Measurements from ENCODE around the gene JPH3. TPM values are rescaled to one million over a fixed set of nuclear protein-coding genes. Genes with fewer than 3 reads are reported as not detected.

JPH3 gene
- total and polyA plus RNA-seq, 7 donors: under 0.01 to 1.4 (median 0.73) TPM; not detected in 1

- Histone ChIP-seq H3K36me3 (no peaks in the 10 kb centered on the region), H3K27me3 (peaks cover 0 to 28% (median 5%) of the 10 kb centered on the region in 3 donors), H3K27ac (peak overlapping the region in 2 of 4 donors; percentile 86 to 89), H3K9me3 (no peaks in the 10 kb centered on the region), H3K4me3 (no peak overlapping the region), H3K4me1 (peaks cover 0 to 31% (median 24%) of the 10 kb centered on the region in 4 donors)
- TF ChIP-seq POLR2AphosphoS5 (IDR thresholded peaks at IDR 0.05): no peak
- no peak for TF ChIP-seq EP300 (IDR thresholded peaks at IDR 0.05)
- no peak for TF ChIP-seq POLR2A (IDR thresholded peaks at IDR 0.05)
- TF ChIP-seq CTCF (IDR thresholded peaks at IDR 0.05): no peak
- WGBS, 2 donors: 64 to 68% methylated on average over 23 of the region's 23 CpGs
- intact Hi-C loops (cut with DNase I): loop anchor here (10.0 kb wide), 1 partner anchor 291 kb away; no protein-coding TSS in a partner anchor
- DNase-seq: no peak
Observed at GRCh38 chr16:87583453-87584131, 18.7 kb upstream of the JPH3 start.

- Histone ChIP-seq H3K9me3 (no peaks in the 10 kb centered on the region), H3K27me3 (peaks cover 0 to 31% (median 5%) of the 10 kb centered on the region in 3 donors), H3K4me1 (peaks cover 0 to 37% (median 26%) of the 10 kb centered on the region in 4 donors), H3K4me3 (no peak overlapping the region), H3K36me3 (no peaks in the 10 kb centered on the region), H3K27ac (no peak overlapping the region)
- WGBS, 2 donors: 64 to 84% methylated on average over 7 of the region's 7 CpGs
- intact Hi-C loops (cut with DNase I): loop anchor here (10.0 kb wide), 1 partner anchor 291 kb away; no protein-coding TSS in a partner anchor
- TF ChIP-seq CTCF (IDR thresholded peaks at IDR 0.05) (no peak), EP300 (IDR thresholded peaks at IDR 0.05) (no peak), POLR2AphosphoS5 (IDR thresholded peaks at IDR 0.05) (no peak), POLR2A (IDR thresholded peaks at IDR 0.05) (no peak)
- no peak for DNase-seq
Observed at GRCh38 chr16:87584271-87584670, 18.0 kb upstream of the JPH3 start.

- TF ChIP-seq EP300 (IDR thresholded peaks at IDR 0.05) (no peak), POLR2AphosphoS5 (IDR thresholded peaks at IDR 0.05) (no peak), CTCF (IDR thresholded peaks at IDR 0.05) (no peak), POLR2A (IDR thresholded peaks at IDR 0.05) (no peak)
- Histone ChIP-seq H3K27me3 (peaks cover 0 to 38% (median 5%) of the 10 kb centered on the region in 3 donors), H3K4me1 (peaks cover 0 to 37% (median 26%) of the 10 kb centered on the region in 4 donors), H3K36me3 (no peaks in the 10 kb centered on the region), H3K4me3 (no peak overlapping the region), H3K27ac (no peak overlapping the region), H3K9me3 (no peaks in the 10 kb centered on the region)
- 57 to 83% methylated on average over 8 of the region's 8 CpGs for WGBS, 2 donors
- intact Hi-C loops (cut with DNase I): loop anchor here (10.0 kb wide), 1 partner anchor 290 kb away; no protein-coding TSS in a partner anchor
- DNase-seq: no peak
Observed at GRCh38 chr16:87584975-87585374, 17.3 kb upstream of the JPH3 start.

GRCh38 chr16:87585442-87586200, 16.7 kb upstream of the JPH3 start:
- 62 to 65% methylated on average over 28 of the region's 28 CpGs for WGBS, 2 donors
- intact Hi-C loops (cut with DNase I): loop anchor here (10.0 kb wide), 1 partner anchor 289 kb away; no protein-coding TSS in a partner anchor
- H3K4me1 ChIP-seq: peaks cover 0 to 37% (median 26%) of the 10 kb centered on the region in 4 donors
- H3K27ac ChIP-seq: no peak overlapping the region
- no peaks in the 10 kb centered on the region for H3K36me3 ChIP-seq
- H3K27me3 ChIP-seq: peaks cover 0 to 41% (median 5%) of the 10 kb centered on the region in 3 donors
- H3K4me3 ChIP-seq: no peak overlapping the region
- TF ChIP-seq CTCF (IDR thresholded peaks at IDR 0.05) (no peak), POLR2A (IDR thresholded peaks at IDR 0.05) (no peak), POLR2AphosphoS5 (IDR thresholded peaks at IDR 0.05) (no peak), EP300 (IDR thresholded peaks at IDR 0.05) (no peak)
- H3K9me3 ChIP-seq: no peaks in the 10 kb centered on the region
- DNase-seq: no peak

Measured in sigmoid colon (tissue), 7 donors.